ENCODE measurements around the gene CASQ2.

DNA sequence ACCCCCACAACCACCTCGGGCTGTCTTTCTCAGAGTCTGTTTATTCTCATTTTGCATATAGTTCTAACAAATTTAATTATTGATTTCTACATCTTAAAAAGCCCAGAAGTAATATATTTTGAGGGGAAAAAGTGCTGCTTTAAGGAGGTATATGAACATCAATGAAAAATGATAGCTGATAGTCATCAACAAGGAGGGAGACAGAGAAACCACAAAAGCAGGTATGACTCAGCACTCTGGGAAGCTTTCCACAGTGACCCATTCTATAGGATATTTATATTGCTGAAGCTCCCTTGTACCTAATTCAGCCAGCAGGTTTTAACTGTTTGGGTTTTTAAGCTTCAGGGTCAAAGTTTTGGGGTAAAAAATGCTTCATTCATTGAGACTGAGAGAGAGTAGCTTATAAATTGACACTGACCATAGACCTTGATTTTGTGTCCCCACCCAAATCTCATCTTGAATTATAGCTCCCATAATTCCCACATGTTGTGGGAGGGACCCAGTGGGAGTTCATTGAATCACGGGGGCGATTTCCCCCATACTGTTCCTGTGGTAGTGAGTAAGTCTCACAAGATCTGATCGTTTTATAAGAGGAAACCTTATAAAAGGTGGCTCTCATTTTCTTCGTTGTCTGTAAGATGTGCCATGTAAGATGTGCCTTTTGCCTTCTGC is 99.4 kb downstream of the CASQ2 start:
- TF ChIP-seq POLR2A (IDR thresholded peaks at IDR 0.05; ENCODE audit: insufficient read depth in 1 of 2, low read depth in 2 of 2, low read length in 2 of 2) = no peak
- TF ChIP-seq FOXM1 (CRISPR knock-in tag; IDR thresholded peaks at IDR 0.05) = no peak
- no peak for TF ChIP-seq EZH2 (conservative IDR thresholded peaks at IDR 0.05; ENCODE audit: low read depth, low read length)
- no peak for TF ChIP-seq ZFP37 (CRISPR knock-in tag; IDR thresholded peaks at IDR 0.05; ENCODE audit: borderline replicate concordance)
- TF ChIP-seq, protein P1, sequence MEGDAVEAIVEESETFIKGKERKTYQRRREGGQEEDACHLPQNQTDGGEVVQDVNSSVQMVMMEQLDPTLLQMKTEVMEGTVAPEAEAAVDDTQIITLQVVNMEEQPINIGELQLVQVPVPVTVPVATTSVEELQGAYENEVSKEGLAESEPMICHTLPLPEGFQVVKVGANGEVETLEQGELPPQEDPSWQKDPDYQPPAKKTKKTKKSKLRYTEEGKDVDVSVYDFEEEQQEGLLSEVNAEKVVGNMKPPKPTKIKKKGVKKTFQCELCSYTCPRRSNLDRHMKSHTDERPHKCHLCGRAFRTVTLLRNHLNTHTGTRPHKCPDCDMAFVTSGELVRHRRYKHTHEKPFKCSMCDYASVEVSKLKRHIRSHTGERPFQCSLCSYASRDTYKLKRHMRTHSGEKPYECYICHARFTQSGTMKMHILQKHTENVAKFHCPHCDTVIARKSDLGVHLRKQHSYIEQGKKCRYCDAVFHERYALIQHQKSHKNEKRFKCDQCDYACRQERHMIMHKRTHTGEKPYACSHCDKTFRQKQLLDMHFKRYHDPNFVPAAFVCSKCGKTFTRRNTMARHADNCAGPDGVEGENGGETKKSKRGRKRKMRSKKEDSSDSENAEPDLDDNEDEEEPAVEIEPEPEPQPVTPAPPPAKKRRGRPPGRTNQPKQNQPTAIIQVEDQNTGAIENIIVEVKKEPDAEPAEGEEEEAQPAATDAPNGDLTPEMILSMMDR (CRISPR knock-in tag; IDR thresholded peaks at IDR 0.05) = no peak
- TF ChIP-seq MTA1 (CRISPR knock-in tag; IDR thresholded peaks at IDR 0.05; ENCODE audit: borderline replicate concordance) = no peak
- no peak for TF ChIP-seq ZMAT3 (CRISPR knock-in tag; conservative IDR thresholded peaks at IDR 0.05)
- TF ChIP-seq TARDBP (CRISPR knock-in tag; IDR thresholded peaks at IDR 0.05) = no peak
- TF ChIP-seq GABPA (IDR thresholded peaks at IDR 0.05; ENCODE audit: low read depth, low read length) = no peak
- no peak for TF ChIP-seq GABPA (CRISPR knock-in tag; IDR thresholded peaks at IDR 0.05; ENCODE audit: low read depth)
- no peak for TF ChIP-seq HHEX (CRISPR knock-in tag; IDR thresholded peaks at IDR 0.05)
